Large intestine (tissue), 3 donors: Measurements from ENCODE around the gene USP49. TPM values are rescaled to one million over a fixed set of nuclear protein-coding genes. Genes with fewer than 3 reads are reported as not detected.
"Not testable (repeated sequence)": the region's sequence is repeated elsewhere in the genome, so short reads cannot be mapped to it uniquely, and the experiment has no call there.

Source experiments
- DNase-seq, 2 donors: peaks; one replicate each; pipeline versions ENCODE4 v3.0.0 to v3.0.0-alpha.2; 2013
- H3K27ac ChIP-seq: one replicate; pipeline ENCODE4 v1.5.1; 2013; ENCODE audit warnings: low read length
- H3K27me3 ChIP-seq: 2 replicates; pipeline ENCODE4 v1.6.1; 2013; ENCODE audit warnings: low read length; ENCODE audit not compliant: control insufficient read depth, insufficient read depth
- H3K36me3 ChIP-seq: 2 replicates; pipeline ENCODE4 v1.6.1; 2013; ENCODE audit warnings: low read length; ENCODE audit not compliant: control insufficient read depth, insufficient read depth
- H3K4me1 ChIP-seq: one replicate; pipeline ENCODE4 v1.6.1; 2013; ENCODE audit warnings: low read length; ENCODE audit not compliant: control insufficient read depth, insufficient read depth
- H3K4me3 ChIP-seq: one replicate; pipeline ENCODE4 v1.5.1; 2013; ENCODE audit warnings: low read length
- H3K9me3 ChIP-seq: one replicate; pipeline ENCODE4 v1.6.1; 2013; ENCODE audit warnings: mild to moderate bottlenecking, low read depth, low read length, moderate library complexity; ENCODE audit not compliant: control insufficient read depth
- WGBS: methylation state at CpG from one replicate; pipeline ENCODE4 v1.1.5; 2013; ENCODE audit warnings: low lambda C conversion rate; ENCODE audit not compliant: insufficient coverage; 5-methylcytosine and 5-hydroxymethylcytosine counted together
- polyA plus RNA-seq: library from polyadenylated mRNA; unstranded; fragments of 120-200 nt; gene quantifications from one replicate; pipeline ENCODE4 v1.2.1, GENCODE V29; 2013

The USP49 gene
- polyA plus RNA-seq, 1 donor: 5.3 TPM

- H3K4me3 ChIP-seq: no peak overlapping the region
- no peaks in the 10 kb centered on the region for H3K9me3 ChIP-seq
- H3K27ac ChIP-seq: no peak overlapping the region
- no peaks in the 10 kb centered on the region for H3K4me1 ChIP-seq
- no peaks in the 10 kb centered on the region for H3K27me3 ChIP-seq
- 100% methylated on average over 2 of the region's 2 CpGs for WGBS
- no peak for DNase-seq
- no peaks in the 10 kb centered on the region for H3K36me3 ChIP-seq
Measured at GRCh38 chr6:41813469-41813868, 81.7 kb downstream of the USP49 start.

GRCh38 chr6:41811946-41812345, 83.2 kb downstream of the USP49 start:
- not testable (repeated sequence) for DNase-seq, H3K36me3 ChIP-seq, H3K4me3 ChIP-seq, H3K9me3 ChIP-seq, H3K27ac ChIP-seq, H3K4me1 ChIP-seq, H3K27me3 ChIP-seq
- no CpG with 5 or more reads among the region's 13 CpGs for WGBS

- H3K9me3 ChIP-seq: no peaks in the 10 kb centered on the region
- no peak overlapping the region for H3K4me3 ChIP-seq
- H3K27me3 ChIP-seq: no peaks in the 10 kb centered on the region
- no CpG with 5 or more reads among the region's 3 CpGs for WGBS
- no peaks in the 10 kb centered on the region for H3K4me1 ChIP-seq
- H3K36me3 ChIP-seq: no peaks in the 10 kb centered on the region
- no peak for DNase-seq
- no peak overlapping the region for H3K27ac ChIP-seq
Measured at GRCh38 chr6:41811095-41811494, 84.1 kb downstream of the USP49 start.

GRCh38 chr6:41805830-41806774, 89.1 kb downstream of the USP49 start:
- 100% methylated on average over 3 of the region's 74 CpGs for WGBS
- Histone ChIP-seq H3K4me3 (no peak overlapping the region), H3K9me3 (no peaks in the 10 kb centered on the region), H3K27ac (no peak overlapping the region), H3K27me3 (no peaks in the 10 kb centered on the region), H3K4me1 (no peaks in the 10 kb centered on the region), H3K36me3 (peaks cover 9% of the 10 kb centered on the region)
- no peak for DNase-seq

- WGBS: no CpG with 5 or more reads among the region's 2 CpGs
- H3K4me3 ChIP-seq: no peak overlapping the region
- H3K4me1 ChIP-seq: no peaks in the 10 kb centered on the region
- DNase-seq: no peak
- H3K36me3 ChIP-seq: peaks cover 17% of the 10 kb centered on the region
- no peaks in the 10 kb centered on the region for H3K9me3 ChIP-seq
- H3K27me3 ChIP-seq: no peaks in the 10 kb centered on the region
- no peak overlapping the region for H3K27ac ChIP-seq
Measured at GRCh38 chr6:41801380-41801779, 93.8 kb downstream of the USP49 start.

- no peaks in the 10 kb centered on the region for H3K27me3 ChIP-seq
- H3K9me3 ChIP-seq: no peaks in the 10 kb centered on the region
- no CpG with 5 or more reads among the region's 2 CpGs for WGBS
- H3K4me3 ChIP-seq: no peak overlapping the region
- H3K36me3 ChIP-seq: peaks cover 19% of the 10 kb centered on the region
- DNase-seq: no peak
- H3K4me1 ChIP-seq: no peaks in the 10 kb centered on the region
- no peak overlapping the region for H3K27ac ChIP-seq
Measured at GRCh38 chr6:41799559-41799911, 95.6 kb downstream of the USP49 start.

- DNase-seq: no peak
- WGBS: no CpG with 5 or more reads among the region's 7 CpGs
Measured at GRCh38 chr6:41798901-41799558, 96.1 kb downstream of the USP49 start.

GRCh38 chr6:41796474-41796873, 98.7 kb downstream of the USP49 start:
- Histone ChIP-seq H3K36me3 (peaks cover 26% of the 10 kb centered on the region), H3K27me3 (no peaks in the 10 kb centered on the region), H3K27ac (no peak overlapping the region), H3K4me3 (no peak overlapping the region), H3K9me3 (no peaks in the 10 kb centered on the region), H3K4me1 (no peaks in the 10 kb centered on the region)
- DNase-seq: no peak
- WGBS: no CpG with 5 or more reads among the region's 2 CpGs

More at GRCh38 chr6:41798901-41799558, 96.1 kb downstream of the USP49 start:
- H3K27me3 ChIP-seq: no peaks in the 10 kb centered on the region
- no peaks in the 10 kb centered on the region for H3K9me3 ChIP-seq
- H3K4me1 ChIP-seq: no peaks in the 10 kb centered on the region
- H3K4me3 ChIP-seq: no peak overlapping the region
- peaks cover 19% of the 10 kb centered on the region for H3K36me3 ChIP-seq
- H3K27ac ChIP-seq: no peak overlapping the region

- Histone ChIP-seq H3K27ac (no peak overlapping the region), H3K36me3 (peaks cover 39% of the 10 kb centered on the region), H3K27me3 (no peaks in the 10 kb centered on the region), H3K9me3 (no peaks in the 10 kb centered on the region), H3K4me3 (no peak overlapping the region), H3K4me1 (no peaks in the 10 kb centered on the region)
- no peak for DNase-seq
- WGBS: no CpG with 5 or more reads among the region's 4 CpGs
Measured at GRCh38 chr6:41791984-41792383, 103.2 kb downstream of the USP49 start.

- no peaks in the 10 kb centered on the region for H3K9me3 ChIP-seq
- no peak overlapping the region for H3K4me3 ChIP-seq
- no peaks in the 10 kb centered on the region for H3K4me1 ChIP-seq
- H3K36me3 ChIP-seq: peaks cover 36% of the 10 kb centered on the region
- H3K27ac ChIP-seq: no peak overlapping the region
- DNase-seq: no peak
- no CpG with 5 or more reads among the region's 1 CpG for WGBS
- no peaks in the 10 kb centered on the region for H3K27me3 ChIP-seq
Measured at GRCh38 chr6:41791305-41791704, 103.9 kb downstream of the USP49 start.
